GM21528 (cell line): ENCODE results near the gene CCBE1.
"Not testable (repeated sequence)": the region's sequence is repeated elsewhere in the genome, so short reads cannot be mapped to it uniquely, and the experiment has no call there.

ENCODE experiments used
- ATAC-seq: cut with Tn5 transposase; IDR thresholded peaks from one replicate; pipeline ENCODE4 v1.9.1; 2021; ENCODE audit warnings: mild to moderate bottlenecking, moderate library complexity; ENCODE audit not compliant: unreplicated experiment, low FRiP score

The CCBE1 gene

DNA sequence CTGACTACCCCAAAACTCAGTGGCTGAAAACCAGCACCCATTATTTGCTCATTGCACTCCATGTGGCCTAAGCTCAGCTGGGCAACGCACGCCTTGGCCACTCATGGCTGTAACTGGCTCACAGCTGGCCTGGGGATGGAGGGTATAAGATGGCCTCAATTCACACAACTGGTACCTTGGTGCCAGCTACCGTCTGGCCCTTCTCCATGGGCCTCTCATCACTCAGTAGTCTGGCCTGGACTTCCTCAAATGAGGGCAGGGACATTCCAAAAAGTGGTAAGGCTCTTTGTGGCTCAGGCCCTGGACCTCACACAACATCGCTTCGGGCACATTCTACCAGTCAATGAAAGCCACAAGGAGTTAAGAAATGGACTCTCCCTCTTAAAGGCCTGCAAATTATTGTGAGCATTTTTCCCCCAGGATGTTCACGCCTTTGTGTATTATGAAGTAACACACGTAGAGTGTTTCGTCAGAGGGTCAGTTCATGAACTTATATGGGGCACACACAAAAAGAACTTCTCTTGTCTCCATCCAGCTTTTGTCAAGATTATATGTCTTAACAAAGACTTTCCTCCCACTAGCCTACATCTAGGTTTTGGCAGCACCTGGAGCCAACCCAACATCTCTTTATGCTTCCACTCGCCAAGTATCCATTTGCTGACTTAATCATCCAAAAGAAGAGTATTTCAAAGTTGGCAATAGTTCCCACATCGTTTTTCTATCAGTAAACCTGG lies 145.2 kb downstream of the CCBE1 start:
- no peak for ATAC-seq

DNA sequence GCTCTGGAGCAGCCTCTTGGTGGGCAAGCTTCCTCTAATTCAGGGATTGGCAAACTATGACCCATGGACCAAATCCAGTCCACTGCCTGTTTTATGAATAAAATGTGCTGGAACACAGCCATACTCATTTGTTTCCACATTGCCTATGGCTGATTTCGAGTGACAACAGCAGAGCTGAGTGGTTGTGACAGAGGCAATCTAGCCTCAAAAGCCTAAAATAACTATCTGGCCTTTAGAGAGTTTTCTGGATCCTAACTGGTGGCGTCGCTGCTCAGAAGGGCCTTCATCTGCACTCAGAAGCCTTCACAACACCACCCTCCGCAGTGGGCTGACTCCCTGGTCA lies 147.1 kb downstream of the CCBE1 start:
- no peak for ATAC-seq

DNA sequence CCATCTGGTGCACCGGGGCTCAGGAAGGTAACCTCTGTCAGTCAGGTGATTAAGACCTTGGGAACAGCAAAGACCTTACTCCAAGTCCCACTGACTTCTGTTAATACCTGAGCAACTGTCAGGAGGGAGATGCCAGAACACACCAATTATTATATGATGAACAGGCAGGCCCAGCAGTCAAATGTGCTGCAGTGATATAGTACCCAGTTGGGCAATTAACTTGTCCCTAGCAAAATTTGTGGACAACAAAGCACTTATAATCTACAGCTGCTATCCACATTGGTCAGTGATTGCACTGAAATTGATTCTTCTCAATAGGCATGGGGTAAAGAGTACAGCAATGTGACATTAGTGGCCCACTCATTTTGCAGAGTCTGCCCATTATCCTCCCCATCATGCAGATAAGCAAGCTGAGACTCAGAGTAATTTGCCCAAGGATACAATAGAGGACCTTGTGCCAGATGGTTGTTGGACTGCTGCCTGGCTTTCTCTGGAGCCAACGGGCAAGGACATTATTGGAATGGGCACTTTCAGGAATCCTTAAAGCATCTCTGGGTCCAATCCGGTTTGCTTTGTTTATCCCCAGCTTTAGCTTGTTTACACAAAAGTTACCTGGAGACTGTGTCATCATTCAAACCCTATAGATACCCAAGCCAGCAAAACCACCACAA lies 147.6 kb downstream of the CCBE1 start:
- ATAC-seq: no peak

DNA sequence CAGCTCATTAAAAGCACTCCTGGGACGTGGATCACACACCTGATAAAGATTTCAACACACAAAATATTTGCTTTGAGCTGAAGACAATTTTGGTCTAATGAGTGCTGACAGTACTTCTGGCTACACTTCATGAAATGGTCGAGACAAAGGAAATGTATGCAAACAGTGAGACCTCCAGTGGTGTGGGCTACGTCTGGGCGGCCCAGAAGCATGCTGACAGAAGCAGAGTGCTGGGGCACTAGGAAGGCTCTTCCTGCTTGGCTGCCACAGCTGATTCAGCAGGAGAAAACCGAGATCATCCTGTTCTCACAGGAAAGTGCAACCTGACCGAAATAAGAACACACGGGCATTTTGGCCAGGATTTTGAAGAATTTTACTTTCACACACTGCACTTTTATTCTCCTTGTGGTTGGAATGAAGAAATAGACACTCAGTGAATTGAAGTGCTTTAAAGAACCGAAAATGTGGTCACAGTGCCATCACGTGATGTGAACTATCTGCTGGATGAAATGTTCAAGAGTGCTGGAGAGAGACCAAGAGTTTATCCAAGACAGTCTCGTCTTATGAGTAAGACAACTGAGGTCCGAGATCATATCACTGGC lies 149.5 kb downstream of the CCBE1 start:
- no peak for ATAC-seq

DNA sequence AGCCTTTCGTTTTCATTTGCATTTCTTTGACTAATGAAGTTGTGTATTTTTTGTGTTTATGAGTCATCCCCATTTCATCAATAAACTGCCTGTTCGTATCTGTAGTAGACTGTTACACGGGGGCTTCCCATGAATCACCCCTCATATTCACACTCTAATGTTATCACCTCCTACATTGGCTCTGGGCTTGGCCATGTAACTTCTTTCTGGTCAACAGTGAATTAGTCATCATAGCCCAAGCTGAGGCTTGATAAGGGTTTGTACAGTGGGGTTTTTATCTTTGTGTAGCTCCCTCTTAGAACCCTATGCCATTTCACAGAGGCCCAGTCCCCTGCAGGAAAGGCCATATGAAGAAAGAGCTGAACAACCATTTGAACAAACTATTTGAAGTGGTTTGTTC lies 151.0 kb downstream of the CCBE1 start:
- no peak for ATAC-seq

DNA sequence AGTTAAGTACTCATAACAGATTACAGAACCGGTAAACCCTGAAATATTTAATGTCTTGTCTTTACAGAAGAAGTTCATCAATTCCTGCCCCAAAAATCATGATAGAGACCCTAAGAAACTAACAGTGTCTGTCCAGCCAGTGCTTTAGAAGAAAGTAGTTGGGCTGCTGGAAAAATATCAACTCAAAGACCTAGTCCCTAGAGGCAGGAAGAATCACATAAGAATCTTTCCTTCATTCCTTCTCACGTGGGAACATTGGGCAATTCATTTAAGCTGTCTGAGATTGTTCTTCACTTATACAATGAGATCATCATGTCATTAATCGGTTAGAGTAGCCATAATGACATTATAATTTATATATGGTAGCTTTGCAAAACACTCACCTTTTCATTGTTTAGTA lies 156.4 kb downstream of the CCBE1 start:
- no peak for ATAC-seq

DNA sequence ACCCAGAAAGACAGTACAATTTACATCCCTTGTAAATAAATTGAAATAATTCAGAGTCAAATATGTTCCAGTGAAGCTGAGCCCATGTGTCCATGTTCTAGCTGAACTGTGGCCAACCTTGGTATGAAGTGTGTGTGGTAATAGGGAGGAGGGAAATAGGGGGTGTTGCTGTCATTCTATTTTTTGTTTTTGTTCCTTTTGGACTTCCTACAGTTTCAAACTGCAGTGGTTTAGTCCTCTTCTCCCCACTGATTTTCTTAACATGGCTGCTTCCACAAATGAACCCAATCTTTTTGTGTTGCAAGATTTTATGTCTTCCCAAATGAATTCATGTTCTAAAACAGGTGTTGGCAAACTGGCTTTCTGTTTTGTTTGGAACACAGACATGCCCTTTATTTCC lies 156.9 kb downstream of the CCBE1 start:
- ATAC-seq: no peak

DNA sequence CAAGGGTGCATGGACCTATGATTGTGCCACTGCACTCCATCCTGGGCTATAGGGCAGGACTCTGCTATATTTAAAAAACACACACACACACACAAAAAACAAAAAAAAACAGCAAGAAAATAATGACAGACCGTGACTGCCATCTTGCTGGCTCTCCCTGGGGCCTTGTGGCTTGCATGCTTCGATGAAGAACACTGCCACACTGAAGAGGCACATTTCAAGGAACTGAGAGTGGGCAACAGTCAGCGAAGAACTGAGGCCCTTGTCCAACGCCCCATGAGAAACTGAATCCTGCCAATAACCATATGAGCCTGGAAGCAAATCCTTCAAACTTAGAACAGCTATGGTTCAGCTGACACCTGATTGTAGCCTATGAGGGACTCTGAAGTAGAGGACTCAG lies 158.1 kb downstream of the CCBE1 start:
- ATAC-seq: no peak

DNA sequence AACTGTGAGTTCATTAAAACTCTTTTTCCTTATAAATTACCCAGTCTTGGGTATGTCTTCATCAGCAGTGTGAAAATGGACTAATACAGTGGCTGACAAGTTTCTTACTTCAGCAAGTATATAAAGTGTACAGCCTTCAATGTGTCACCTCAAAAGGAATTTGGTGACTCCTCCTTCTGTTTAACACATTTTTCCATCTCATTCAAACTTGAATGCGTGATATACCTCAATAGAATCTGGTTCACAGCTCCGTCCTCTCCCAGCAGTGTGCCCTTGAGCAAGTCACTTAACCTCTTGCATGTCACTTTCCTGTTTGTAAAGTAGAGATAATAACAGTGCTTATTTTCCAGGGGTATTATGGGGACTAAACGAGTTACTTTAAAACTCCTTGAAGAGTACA lies 159.6 kb downstream of the CCBE1 start:
- no peak for ATAC-seq

DNA sequence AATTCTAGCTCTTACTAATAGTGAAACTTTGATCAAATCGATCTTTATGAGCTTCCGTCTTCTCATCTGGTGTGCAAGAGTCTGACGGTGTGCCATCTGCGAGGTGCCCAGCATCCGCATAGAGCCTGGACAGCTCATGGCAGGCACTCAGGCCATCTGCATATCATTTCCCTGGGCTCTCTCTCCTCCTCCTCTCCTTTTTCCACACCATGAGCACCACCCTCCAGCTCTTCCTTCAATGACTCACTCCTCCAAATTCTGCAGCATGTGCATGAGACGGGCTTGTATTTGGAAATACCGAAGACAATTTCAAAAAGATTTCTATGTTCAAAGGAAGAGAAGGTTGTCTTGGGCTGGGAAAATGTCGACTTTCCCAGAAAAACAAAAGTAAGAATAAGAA lies 161.1 kb downstream of the CCBE1 start:
- ATAC-seq: no peak

DNA sequence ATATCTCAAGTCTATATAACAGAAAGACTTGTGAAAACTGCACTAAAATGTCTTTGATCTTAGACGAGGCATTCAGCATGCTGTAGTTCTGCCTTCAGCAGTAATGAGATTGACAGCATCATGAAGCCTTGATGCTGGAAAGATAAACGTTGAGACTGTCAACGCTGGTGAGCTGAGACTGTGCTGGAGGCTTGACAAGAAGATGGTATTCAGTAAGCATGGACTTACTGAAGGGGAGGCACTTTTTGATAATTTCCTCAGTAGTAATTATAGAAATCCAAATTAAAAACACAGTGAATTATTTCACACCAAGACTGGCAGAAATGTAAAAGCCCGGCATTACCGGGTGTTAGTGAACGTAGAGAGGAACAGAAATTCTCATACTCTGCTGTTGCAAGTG lies 162.2 kb downstream of the CCBE1 start:
- ATAC-seq: no peak

DNA sequence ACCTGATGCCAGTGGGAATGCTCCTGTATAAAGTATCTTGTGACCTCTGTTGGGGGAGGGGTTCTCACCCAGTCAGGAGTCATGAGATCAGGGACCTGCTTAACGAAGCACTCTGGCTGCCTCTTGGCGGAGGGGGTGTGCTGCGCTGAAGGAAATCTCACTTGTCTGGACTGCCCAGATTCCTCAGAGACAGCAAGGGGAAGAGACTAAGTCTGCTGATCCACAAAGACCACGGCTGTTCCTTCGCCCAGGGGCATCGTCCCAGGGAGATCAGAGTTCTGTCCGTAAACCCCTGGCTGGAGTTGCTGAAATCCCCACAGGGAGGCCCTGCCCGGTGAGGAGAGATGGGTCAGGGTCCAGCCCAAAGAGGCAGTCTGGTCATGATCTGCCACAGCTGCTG lies 168.4 kb downstream of the CCBE1 start:
- ATAC-seq: no peak

DNA sequence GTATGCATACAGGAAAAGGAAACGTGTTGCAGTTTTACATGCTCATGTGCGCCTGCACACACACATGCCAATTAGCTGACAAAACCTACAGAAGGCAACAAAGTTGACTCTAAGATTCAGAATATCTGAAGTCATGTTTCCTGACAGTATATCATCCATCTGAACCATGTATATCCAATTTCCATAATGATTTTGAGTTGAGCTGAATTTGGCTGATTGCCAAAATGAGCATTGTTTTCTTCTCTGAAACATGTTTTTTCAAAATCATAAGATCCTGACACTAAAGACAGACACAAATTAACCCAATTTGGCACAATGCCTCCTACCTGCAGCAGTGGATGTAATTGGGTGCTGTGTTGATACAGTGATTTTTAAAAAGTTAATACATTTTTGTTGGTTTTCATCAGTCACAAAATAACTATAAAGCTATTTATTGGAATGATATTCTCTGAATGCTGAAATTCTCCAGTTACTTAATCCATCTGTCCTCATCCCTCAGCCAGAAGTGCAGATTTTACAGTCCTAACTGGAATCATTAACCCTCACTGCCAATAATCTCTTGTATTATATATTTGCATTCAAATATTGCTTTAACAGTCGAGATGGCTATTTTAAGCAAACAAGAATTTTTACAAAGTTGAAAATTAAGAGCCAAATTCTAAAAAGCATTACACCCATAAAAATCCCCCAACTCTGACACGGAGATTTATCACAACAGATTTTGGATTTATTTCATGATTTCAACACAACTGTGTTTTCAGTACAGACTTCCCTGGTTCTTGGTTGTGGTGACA lies 176.5 kb downstream of the CCBE1 start:
- ATAC-seq: no peak

DNA sequence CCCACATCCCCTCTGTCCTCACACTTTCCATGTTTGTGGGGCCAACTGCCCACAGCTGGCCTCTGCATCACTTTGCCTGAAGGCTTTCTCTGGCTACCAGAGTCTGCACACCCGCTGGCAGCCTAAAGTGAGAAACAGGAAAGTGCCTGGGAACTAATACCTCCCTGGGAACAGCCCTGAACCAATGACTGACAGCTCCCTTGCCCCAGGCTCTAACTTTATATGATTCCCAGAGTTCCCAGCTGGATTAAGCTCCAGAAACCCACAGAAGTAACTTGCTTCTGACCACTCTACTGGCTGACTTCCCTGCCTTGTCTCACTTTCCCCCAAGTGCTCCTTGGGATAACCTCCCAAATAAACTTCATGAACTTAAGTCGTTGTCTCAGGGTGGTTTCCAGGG lies 178.5 kb downstream of the CCBE1 start:
- no peak for ATAC-seq

DNA sequence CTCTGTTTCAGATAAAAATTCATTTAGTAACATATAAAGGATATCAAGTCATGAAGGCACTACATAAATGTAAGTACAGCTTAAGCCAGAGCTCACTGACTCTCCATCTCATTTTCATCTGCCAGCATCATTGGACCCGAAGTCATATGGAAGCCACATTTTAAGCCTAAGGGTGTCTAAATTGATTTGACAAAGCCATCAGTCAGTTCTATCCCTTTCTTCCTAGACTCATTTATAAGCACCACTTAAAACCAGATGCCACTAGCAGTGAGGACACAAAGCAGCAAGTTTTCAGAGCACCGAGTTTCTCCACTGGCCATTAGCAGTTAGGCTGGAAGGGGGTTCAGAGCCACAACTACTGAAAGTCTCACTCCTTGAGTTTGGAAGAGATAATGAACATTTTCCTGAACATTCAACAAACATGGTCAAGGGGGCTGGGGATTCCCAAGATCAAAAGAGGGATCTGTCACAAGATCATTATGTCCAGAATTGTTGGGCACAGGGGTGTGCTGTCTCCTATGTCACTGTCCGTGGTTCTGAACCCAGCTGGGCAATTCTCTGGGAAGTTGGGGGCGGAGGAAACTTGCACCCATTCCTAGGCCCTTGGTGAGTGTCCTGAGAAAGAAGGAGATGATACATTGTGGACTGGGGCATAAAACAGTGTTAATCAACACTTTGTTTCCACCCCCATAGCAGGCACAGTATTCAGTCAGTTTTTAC lies 179.6 kb downstream of the CCBE1 start:
- ATAC-seq: no peak

DNA sequence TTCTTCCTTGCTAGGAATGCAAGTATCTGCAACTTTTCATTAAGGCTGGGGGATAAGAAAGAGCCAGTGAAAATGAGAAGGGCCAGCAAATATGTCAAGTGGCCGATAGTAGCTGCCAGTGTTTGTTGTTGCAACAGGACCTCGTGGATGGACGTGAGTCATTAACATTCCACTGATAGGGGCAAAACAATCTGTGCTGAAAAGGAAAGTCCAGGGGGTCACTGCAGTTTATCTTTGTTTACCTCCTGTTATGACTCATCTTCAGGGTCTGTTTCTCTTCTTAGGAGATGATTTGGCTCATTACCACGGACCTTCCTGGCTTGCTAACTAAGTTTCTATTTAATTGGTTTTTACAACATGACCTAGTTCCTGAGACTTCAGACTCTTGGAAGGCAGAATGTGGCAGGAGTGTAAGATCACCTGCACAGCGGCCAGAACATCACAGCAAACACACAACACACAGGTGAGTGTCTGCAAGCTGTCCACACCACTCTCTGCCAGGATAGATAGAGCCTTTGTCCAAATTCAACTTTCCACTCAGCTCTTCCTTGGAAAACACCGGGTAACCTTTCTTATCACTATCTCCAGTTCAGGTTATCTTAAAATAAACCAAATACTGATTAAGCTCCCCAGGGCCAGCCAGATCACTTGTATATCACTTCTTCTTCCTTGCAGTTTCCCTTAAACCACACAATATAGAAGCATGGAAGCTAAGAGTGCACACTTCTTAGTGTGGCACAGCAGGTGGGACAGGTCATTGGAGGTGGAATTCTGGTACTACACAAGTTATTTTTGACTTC lies 180.7 kb downstream of the CCBE1 start:
- no peak for ATAC-seq

DNA sequence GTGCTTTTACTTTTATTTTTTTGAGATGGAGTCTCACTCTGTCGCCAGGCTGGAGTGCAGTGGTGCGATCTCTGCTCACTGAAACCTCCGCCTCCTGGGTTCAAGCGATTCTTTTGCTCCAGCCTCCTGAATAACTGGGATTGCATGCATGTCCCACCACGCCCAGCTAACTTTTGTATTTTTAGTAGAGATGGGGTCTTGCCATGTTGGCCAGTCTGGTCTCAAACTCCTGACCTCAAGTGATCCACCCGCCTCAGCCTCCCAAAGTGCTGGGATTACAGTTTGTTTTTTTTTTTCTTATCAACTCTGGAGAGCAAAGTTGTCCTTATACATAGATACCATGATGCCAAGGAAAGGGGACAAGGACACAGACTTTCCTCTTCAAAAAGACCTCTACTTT lies 181.3 kb downstream of the CCBE1 start:
- not testable (repeated sequence) for ATAC-seq

DNA sequence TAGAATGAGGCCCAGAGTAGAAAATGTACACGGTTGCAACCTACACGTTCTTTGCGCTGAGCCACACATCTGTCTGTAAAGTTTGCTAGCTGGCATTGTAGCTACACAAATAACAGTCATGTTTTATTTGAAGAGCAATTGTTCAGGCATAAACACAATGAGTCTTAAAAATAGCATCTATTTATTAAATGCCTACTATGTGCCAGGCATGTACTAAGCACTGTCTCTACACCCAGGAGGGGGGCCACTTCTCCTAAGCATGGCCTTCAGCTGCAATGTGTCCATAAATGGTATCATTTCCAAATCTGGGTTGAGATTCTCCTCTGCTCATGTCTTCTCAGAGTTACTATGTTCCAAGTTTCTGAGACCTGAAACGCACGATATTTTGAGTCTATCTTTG lies 182.1 kb downstream of the CCBE1 start:
- ATAC-seq: no peak

DNA sequence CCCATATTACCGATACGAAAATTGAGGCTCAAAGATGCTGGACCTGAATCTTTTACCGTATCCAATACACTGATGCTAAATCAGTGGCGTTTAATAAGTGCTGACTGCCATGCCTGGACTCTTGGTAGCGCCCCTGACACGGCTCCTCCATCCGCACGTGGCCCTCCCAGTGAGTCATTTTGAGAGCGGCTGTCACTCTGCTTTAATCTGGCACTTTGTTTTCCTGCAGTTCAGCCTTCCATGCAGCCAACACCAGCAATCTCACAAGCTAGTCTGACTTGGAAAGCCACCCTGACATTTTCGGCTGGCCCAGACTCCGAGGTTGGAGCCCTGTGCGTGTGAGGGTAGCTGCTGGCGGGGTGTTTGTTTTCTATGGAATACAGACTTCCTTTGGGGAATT lies 183.0 kb downstream of the CCBE1 start:
- ATAC-seq: no peak
